CD4-positive, alpha-beta T cell (primary cell): Measurements from ENCODE around the gene GFPT2. TPM values are rescaled to one million over a fixed set of nuclear protein-coding genes. Genes with fewer than 3 reads are reported as not detected.

ENCODE experiments used
- ATAC-seq: fragments of 200-7000 bp; cut with Tn5 transposase; one replicate; pipeline ENCODE4 v1.10.0; 2022; ENCODE audit warnings: mild to moderate bottlenecking; ENCODE audit not compliant: poor library complexity
- CTCF ChIA-PET: fragments of 350-600 bp; sonication (Branson Sonifier 250); formaldehyde crosslinking; loops from one replicate; lab custom pipeline; 2021; ENCODE audit warnings: antibody characterized with exemption, inconsistent platforms; lab: Charles Lee
- POLR2A ChIA-PET: fragments of 350-600 bp; sonication (Branson Sonifier 250); formaldehyde crosslinking; loops from one replicate; lab custom pipeline; 2021; ENCODE audit warnings: antibody characterized with exemption, inconsistent platforms; lab: Charles Lee
- DNase-seq, 14 experiments: peaks; one replicate each; pipeline ENCODE4 v3.0.0-alpha.2; 2013 to 2020; ENCODE audit warnings: mixed read lengths in 2 of 14
- H3K27ac ChIP-seq, 2 donors: one replicate each; pipeline versions ENCODE4 v1.5.1 to v1.7.0; 2013; ENCODE audit warnings: low read length in 2 of 2, low read depth in 1 of 2, mild to moderate bottlenecking in 1 of 2
- H3K27me3 ChIP-seq, 2 experiments: 1 replicate in 1 of 2; 2 replicates in 1 of 2; pipeline versions ENCODE4 v1.6.1 to v1.7.0; 2013; ENCODE audit warnings: low read length in 2 of 2, control low read depth in 1 of 2, mild to moderate bottlenecking in 1 of 2, moderate library complexity in 1 of 2; ENCODE audit not compliant: insufficient read depth in 2 of 2, control insufficient read depth in 1 of 2
- H3K36me3 ChIP-seq: one replicate; pipeline ENCODE4 v1.6.1; 2013; ENCODE audit warnings: low read length, control low read depth; ENCODE audit not compliant: insufficient read depth
- H3K4me1 ChIP-seq: one replicate; pipeline ENCODE4 v1.6.1; 2013; ENCODE audit warnings: low read length, control low read depth; ENCODE audit not compliant: insufficient read depth
- H3K4me3 ChIP-seq: one replicate; pipeline ENCODE4 v1.5.1; 2013; ENCODE audit warnings: mild to moderate bottlenecking, low read length, moderate library complexity
- H3K9me3 ChIP-seq, 2 experiments: 1 replicate in 1 of 2; 2 replicates in 1 of 2; pipeline versions ENCODE4 v1.6.1 to v1.7.0; 2013; ENCODE audit warnings: low read length in 2 of 2, mild to moderate bottlenecking in 2 of 2, control low read depth in 1 of 2, moderate library complexity in 1 of 2; ENCODE audit not compliant: control insufficient read depth in 1 of 2, insufficient read depth in 1 of 2
- H3K27ac Mint-ChIP-seq: one replicate; pipeline ENCODE4 v1.8.0; 2020; ENCODE audit warnings: mixed read lengths
- H3K27me3 Mint-ChIP-seq: one replicate; pipeline ENCODE4 v1.8.0; 2021; ENCODE audit warnings: mixed read lengths
- H3K36me3 Mint-ChIP-seq: one replicate; pipeline ENCODE4 v1.8.0; 2021; ENCODE audit warnings: low read depth, mixed read lengths
- H3K4me1 Mint-ChIP-seq: one replicate; pipeline ENCODE4 v1.8.0; 2021; ENCODE audit warnings: low read depth, mixed read lengths
- H3K4me3 Mint-ChIP-seq: one replicate; pipeline ENCODE4 v1.8.0; 2020; ENCODE audit warnings: mild to moderate bottlenecking, mixed read lengths
- H3K9me3 Mint-ChIP-seq: one replicate; pipeline ENCODE4 v1.8.0; 2020; ENCODE audit warnings: mixed read lengths
- CTCF ChIP-seq: fragments of 200-600 bp; IDR thresholded peaks from one replicate; pipeline ENCODE4 v1.8.0; 2022; ENCODE audit warnings: antibody characterized with exemption, mild to moderate bottlenecking
- intact Hi-C, 2 experiments: fragments of 100-400 bp; cut with DNase I in 1 of 2; cut with micrococcal nuclease in 1 of 2; formaldehyde crosslinking; loops; one replicate each; pipeline versions ENCODE4 v1.15.1 to v1.9.0; 2023 to 2025; cut with DNase I, micrococcal nuclease
- total RNA-seq, 174 experiments: library from RNA in 2 of 174; stranded (reverse) in 2 of 174; gene quantifications; one replicate each; pipeline ENCODE4 v1.2.3 and lab custom pipeline; 2021 to 2026

GFPT2 gene
- total RNA-seq, 2 experiments from 2014 or later: 1.1 to 1.5 TPM

DNA sequence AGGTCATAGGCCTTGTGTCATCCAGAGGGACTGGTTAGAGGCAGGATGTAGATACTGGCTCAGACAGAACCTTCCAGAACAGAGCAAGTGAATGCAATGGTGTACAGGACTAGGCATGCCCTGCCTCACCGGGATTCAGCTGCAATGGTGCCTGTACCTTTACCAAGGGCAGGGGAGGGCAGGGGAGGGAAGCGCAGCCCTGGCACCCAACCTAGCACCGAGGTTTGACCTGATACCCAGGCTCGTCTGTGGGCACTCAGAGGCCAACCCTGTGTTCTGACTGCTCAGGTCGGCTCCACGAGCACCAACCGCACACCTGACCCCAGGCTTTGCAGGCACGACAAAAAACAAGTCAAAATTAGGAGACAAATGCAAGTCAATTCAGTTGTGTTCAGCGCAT lies 47.3 kb upstream of the GFPT2 start:
- DNase-seq (no peak), ATAC-seq (no peak)
- POLR2A ChIA-PET: no interaction called here
- no peaks in the 10 kb centered on the region for H3K27me3 ChIP-seq
- Mint-ChIP-seq H3K36me3 (no peaks in the 10 kb centered on the region), H3K9me3 (no peaks in the 10 kb centered on the region), H3K4me1 (no peaks in the 10 kb centered on the region), H3K4me3 (no peak overlapping the region), H3K27me3 (peaks cover 27% of the 10 kb centered on the region), H3K27ac (no peak overlapping the region)
- intact Hi-C loops: no loop called here
- H3K36me3 ChIP-seq: no peaks in the 10 kb centered on the region
- CTCF ChIA-PET: no interaction called here
- H3K27ac ChIP-seq: no peak overlapping the region
- no peaks in the 10 kb centered on the region for H3K4me1 ChIP-seq
- no peak for TF ChIP-seq CTCF
- H3K4me3 ChIP-seq: no peak overlapping the region
- H3K9me3 ChIP-seq: no peaks in the 10 kb centered on the region

GRCh38 chr5:180399401-180400215 lies 46.5 kb upstream of the GFPT2 start:
- H3K27ac ChIP-seq: no peak overlapping the region
- H3K36me3 ChIP-seq: no peaks in the 10 kb centered on the region
- peaks cover 23% of the 10 kb centered on the region for H3K27me3 Mint-ChIP-seq
- H3K27me3 ChIP-seq: no peaks in the 10 kb centered on the region
- H3K9me3 Mint-ChIP-seq: no peaks in the 10 kb centered on the region
- H3K27ac Mint-ChIP-seq: no peak overlapping the region
- DNase-seq: no peak
- H3K36me3 Mint-ChIP-seq: no peaks in the 10 kb centered on the region
- no peak for ATAC-seq
- no peaks in the 10 kb centered on the region for H3K4me1 ChIP-seq
- ChIA-PET CTCF (no interaction called here), POLR2A (no interaction called here)
- H3K4me1 Mint-ChIP-seq: no peaks in the 10 kb centered on the region
- H3K4me3 ChIP-seq: no peak overlapping the region
- no peaks in the 10 kb centered on the region for H3K9me3 ChIP-seq
- no peak overlapping the region for H3K4me3 Mint-ChIP-seq
- no peak for TF ChIP-seq CTCF
- intact Hi-C loops: no loop called here

GRCh38 chr5:180396926-180397325 lies 43.8 kb upstream of the GFPT2 start:
- Histone ChIP-seq H3K27ac (no peak overlapping the region), H3K4me3 (no peak overlapping the region), H3K36me3 (no peaks in the 10 kb centered on the region), H3K9me3 (no peaks in the 10 kb centered on the region), H3K4me1 (no peaks in the 10 kb centered on the region), H3K27me3 (no peaks in the 10 kb centered on the region)
- DNase-seq (no peak), ATAC-seq (no peak)
- CTCF ChIA-PET: no interaction called here
- H3K4me3 Mint-ChIP-seq: no peak overlapping the region
- H3K4me1 Mint-ChIP-seq: no peaks in the 10 kb centered on the region
- TF ChIP-seq CTCF: no peak
- H3K27me3 Mint-ChIP-seq: peaks cover 15% of the 10 kb centered on the region
- no peak overlapping the region for H3K27ac Mint-ChIP-seq
- POLR2A ChIA-PET: no interaction called here
- no peaks in the 10 kb centered on the region for H3K36me3 Mint-ChIP-seq
- intact Hi-C loops: no loop called here
- no peaks in the 10 kb centered on the region for H3K9me3 Mint-ChIP-seq
